Activated T-helper 1 cell treated with Interleukin-2 at 50 U/mL for 16 hours (primary cell): Measurements from ENCODE around the gene ARHGEF25.
A peak's percentile ranks its signal among the peaks of the same experiment; 100 is the strongest.
"Not testable (repeated sequence)": the region's sequence is repeated elsewhere in the genome, so short reads cannot be mapped to it uniquely, and the experiment has no call there.

Experiments
- DNase-seq: peaks from one replicate; pipeline ENCODE4 v3.0.0-alpha.2; 2020; ENCODE audit warnings: low read depth

The ARHGEF25 gene

DNA sequence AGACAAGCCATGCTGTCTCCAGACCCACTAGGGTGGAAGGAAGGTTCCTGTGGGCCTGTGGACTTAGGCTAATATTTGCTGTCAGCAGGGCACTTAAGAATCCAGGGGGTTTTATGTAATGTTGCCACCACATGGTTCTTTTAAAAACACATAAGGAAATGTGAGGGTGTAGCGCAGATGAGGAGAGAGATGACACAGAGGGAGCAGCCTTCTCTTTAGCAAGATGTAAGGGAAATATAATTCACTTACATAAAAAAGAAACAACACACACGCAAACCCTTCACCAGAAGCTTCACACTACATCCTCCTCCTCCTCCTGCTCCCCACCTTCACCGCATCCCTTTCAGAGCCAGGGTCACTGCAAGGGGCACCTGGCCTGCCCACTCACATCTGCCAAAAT, 25.1 kb upstream of the ARHGEF25 start:
- DNase-seq: no peak

- no peak for DNase-seq
These were observed 24.3 kb upstream of the ARHGEF25 start for GRCh38 chr12:57586832-57587429.

- DNase-seq: not testable (repeated sequence)
These were observed 22.2 kb upstream of the ARHGEF25 start for GRCh38 chr12:57588951-57589610.

DNA sequence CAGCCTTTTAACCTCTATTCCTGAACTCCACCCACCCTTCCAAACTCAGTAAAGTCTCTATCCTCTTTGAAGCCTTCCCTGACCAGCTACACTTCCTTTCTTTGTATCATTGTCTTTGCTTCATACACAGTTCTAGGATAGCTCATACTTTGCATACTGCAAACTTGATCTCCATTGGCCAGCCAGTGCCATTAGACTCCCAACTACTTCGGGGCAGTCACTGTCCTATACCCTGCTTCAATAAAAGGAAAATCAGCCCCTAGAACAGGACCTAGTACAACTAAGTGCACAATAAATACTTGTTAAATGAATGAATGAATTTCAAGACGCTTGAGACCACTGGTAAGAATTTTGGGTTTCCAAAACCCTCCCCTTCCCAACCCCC, 20.8 kb upstream of the ARHGEF25 start:
- no peak for DNase-seq

GRCh38 chr12:57590864-57591781, 20.1 kb upstream of the ARHGEF25 start, which contains the start of gene PIP4K2C:
TSS of gene PIP4K2C (plus strand) at chr12:57591192. CDS start at chr12:57591290, 98 bp downstream.
- DNase-seq: peak; percentile 73

DNA sequence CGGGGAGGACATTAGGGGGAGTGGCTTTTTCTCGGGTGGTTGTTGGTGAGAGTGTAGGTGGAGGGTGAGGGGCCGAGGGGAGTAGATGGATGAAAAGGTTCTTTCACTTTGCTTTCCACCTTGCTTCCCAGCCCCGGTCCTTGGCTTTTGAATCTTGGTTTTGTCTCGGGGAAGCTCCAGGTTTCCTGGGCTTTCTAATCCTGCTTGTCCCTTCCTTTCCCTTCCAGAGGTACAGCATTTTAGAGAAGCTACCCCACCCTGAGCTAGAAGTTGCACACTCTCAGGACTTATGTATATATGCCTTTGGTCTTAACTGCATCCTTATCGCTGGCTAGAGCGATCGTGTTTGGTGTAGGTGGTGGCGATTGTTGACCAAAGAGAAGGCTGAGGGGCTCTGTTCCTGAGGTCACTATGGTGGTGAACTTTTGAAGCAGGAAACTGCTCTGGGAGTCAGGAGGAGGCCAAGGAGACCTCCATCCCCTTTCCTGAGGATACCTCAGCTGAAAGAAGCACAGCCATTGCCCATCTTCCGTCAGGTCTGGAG, 19.4 kb upstream of the ARHGEF25 start:
- DNase-seq: no peak

DNA sequence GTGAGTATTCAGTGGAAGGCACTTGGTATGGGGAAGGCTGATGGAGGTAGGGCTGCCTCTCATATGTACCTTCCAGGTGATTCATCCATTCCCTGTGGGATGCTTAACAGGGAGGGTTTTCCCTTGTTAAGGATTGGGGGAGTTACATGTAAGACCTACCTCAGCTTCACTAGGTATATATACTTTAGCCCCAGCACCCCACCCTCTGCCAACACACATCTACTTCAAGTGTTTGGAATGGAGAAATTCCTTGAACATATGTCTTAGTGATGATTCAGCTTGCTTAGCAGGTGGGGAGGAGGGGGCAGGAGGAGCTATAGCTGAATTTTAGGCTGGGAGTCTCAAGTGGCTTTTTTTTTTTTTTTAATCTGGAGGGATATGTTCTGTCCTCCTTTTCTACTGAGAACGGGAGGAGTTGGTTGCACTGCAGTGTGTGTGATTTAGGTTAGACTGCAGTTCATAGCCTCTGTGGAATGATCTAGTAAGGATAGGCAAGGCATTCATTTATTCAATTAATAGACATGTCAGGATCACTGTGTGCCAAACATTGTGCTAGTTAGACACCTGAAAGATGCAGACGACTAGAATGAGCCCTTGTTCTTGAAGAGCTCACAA, 18.6 kb upstream of the ARHGEF25 start:
- DNase-seq: no peak

DNA sequence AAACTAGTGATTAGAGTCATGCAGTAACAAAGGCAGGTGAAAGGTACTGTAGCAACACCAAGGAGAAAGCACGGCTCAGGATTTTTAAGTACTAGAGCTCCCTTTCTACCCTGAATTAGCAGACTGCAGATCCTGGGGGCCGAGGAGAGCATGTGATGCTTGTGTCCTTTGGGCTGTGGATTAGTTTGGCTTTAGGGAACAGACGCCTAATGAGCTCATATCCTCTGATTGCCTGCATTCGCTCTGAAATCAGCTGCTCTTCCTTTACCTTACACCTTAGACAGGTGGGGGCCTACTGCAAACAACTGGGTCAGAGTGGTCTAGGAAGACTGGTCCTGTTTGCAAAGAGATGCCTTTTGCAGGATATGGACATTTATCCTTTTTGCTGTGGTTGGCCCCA, 18.0 kb upstream of the ARHGEF25 start:
- no peak for DNase-seq

GRCh38 chr12:57600395-57600794, 10.8 kb upstream of the ARHGEF25 start:
- DNase-seq: no peak

DNA sequence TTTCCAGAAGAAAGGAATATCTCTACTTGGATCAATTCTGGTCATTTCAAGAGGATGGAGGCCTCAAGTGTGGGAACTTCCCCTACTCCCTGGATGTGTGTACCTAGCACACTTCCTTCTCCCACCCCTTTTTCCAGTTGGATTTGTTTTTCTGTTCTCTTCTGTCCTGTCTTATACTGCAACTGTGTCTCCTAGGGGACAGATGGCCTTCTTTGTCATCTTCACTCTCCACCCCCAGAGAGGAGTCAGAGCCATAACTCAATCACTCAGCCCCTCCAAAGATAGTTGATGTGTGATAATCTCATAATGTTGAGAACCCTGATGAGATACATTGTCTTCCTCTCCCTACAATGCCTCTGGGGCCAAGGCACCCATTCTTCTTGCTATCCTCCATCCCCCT, 8.7 kb upstream of the ARHGEF25 start:
- DNase-seq: no peak

DNA sequence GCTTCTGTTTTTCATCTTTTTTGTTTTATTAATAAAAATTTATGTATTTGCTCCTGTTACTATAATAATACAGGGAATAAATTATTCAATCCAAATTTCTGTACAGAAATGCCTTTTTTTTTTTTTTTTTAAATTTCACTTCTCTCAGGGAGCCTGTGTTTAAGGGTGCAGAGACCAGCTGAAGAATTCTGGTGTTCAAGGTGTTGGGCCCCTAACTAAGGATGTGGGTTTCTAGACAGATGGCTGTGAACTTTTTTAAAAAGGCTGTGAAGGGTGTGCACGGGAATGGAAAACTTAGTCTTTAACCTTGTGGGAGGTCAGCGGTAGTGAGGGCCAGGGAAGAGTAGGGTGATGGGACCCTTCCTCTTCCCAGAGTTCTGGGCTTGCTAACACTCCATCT, 7.9 kb upstream of the ARHGEF25 start:
- DNase-seq: no peak

DNA sequence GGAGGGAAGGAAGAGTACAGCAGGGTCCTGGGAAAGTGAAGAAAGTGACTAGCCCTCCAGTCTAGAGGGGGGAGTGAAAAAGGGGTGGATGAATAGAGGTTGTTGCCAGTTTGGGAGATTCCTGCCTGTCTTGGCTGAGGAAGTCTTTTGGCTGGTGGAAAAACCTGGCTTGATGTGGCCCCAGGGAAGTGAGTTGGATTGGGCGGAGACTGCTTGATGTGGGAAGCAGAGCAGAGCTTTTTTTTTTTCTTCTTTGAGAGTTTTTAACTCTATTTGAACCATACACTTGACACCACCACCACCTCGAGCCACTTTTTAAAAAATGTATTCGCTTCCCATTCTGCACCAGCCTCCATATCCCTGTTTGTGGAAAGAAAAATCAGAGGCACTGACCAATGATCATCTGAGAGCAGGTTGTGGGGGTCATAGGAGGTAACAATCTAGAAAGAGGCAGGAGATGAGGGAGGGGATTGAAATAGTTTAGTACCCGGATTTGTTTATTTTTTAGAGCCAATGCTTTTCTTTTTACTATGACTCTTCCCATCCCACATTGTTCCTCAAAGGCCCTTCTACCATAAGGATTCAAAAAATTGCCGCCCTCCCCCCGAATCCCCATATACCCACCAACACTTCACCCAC, 7.3 kb upstream of the ARHGEF25 start:
- no peak for DNase-seq

GRCh38 chr12:57604454-57604991, 6.7 kb upstream of the ARHGEF25 start, which contains the start of gene DTX3:
TSS of gene DTX3 (plus strand) at chr12:57604824. CDS start at chr12:57606518, 1,694 bp downstream.
- DNase-seq: no peak

DNA sequence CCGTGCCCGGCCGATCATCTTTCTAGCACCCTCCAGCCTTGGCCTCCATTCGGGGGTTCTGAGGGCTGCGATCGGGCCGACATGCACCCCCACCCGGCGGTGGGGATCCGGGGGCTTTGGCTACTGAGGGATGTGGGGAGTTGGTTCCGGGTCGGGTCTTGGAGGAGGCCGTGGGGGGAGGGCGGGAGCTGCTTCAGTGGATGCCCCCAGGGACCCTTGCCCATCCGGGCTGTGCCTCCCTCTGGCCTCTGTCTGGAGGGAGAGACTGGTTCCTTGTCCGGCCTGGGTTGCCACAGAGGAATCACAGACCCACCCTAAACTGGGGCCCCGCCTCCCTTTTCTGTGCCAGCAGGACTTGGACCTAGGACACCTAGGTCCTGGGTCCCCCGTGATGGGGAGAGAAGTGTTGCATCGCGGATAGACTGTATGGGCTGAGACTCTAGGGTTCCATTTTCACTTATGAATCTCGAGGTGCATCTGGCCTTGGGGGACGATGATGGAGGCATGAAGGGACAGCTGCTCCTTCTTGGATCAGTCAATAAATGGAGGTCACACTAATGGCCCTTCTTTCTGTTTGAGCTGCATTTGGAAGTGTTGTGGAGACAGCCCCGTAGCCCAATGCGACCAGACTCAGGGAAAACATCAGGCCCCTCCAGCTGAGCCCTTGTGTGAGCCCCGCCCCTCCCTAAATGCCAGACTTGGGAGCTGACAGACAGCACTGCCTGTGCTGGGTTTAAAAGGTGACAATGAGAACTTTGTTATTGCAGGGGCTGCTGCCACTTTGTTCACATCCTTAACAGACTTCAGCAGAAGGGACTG, 6.0 kb upstream of the ARHGEF25 start:
- no peak for DNase-seq

DNA sequence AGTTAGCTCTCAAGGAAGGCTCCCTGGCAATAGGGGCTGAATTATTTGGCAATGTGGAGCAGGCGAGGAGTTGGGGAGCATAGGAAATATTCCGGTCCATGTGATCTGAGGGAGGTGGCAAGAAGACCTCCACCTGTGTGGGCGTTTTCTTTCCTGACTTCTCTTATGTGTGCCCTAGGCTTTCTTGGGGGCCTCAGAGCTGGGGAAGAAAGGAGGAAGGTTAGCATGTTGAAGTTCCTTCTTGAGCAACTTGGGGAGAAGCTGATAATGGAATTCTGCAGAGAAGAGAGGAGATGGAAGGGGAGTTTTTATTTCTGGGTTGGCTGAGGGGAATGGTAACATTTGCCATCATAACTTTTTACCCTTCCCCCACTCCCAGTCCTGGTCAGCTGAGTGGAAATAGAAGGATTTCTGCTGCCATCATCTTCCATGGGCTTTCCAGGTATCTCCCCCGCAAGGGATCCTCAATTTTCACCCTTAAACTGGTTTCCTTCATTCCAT, 5.4 kb upstream of the ARHGEF25 start:
- no peak for DNase-seq

GRCh38 chr12:57606399-57606798, 4.8 kb upstream of the ARHGEF25 start:
- DNase-seq: no peak

DNA sequence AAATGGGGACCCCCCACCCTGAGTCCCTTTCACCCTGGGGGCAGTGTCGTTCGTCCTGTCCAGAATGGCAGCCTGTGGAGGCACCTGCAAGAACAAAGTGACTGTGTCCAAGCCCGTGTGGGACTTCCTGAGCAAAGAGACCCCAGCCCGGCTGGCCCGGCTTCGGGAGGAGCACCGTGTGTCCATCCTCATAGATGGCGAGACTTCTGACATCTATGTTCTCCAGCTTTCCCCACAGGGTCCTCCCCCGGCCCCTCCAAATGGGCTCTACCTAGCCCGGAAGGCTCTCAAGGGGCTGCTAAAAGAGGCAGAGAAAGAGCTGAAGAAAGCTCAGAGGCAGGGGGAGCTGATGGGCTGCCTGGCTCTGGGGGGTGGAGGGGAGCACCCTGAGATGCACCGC, 4.4 kb upstream of the ARHGEF25 start:
- DNase-seq: no peak

GRCh38 chr12:57607958-57608663, 3.1 kb upstream of the ARHGEF25 start:
- no peak for DNase-seq

GRCh38 chr12:57609101-57609780, 2.0 kb upstream of the ARHGEF25 start:
- DNase-seq: no peak
